Measurements from ENCODE around the gene PCP2. TPM values are rescaled to one million over a fixed set of nuclear protein-coding genes. Genes with fewer than 3 reads are reported as not detected.

Gene PCP2
- total RNA-seq, 4 donors from 2014 or later, result not detected

GRCh38 chr19:7602240-7602934 is 31.1 kb downstream of the PCP2 start:
- Histone ChIP-seq H3K36me3 (no peaks in the 10 kb centered on the region), H3K27ac (no peak overlapping the region), H3K4me3 (no peak overlapping the region), H3K27me3 (peaks cover 0 to 3% of the 10 kb centered on the region in 2 donors), H3K4me1 (no peaks in the 10 kb centered on the region), H3K9me3 (no peaks in the 10 kb centered on the region)
- DNase-seq, result no peak
- TF ChIP-seq CTCF (IDR thresholded peaks at IDR 0.05) (no peak), POLR2A (IDR thresholded peaks at IDR 0.05) (no peak)
- intact Hi-C loops (cut with DNase I; ENCODE audit: low total_unique reads), result no loop called here

- TF ChIP-seq POLR2A (IDR thresholded peaks at IDR 0.05) (no peak), CTCF (IDR thresholded peaks at IDR 0.05) (no peak)
- no peak overlapping the region for H3K4me3 ChIP-seq
- H3K36me3 ChIP-seq, result no peaks in the 10 kb centered on the region
- H3K27me3 ChIP-seq, result peaks cover 0 to 13% of the 10 kb centered on the region in 2 donors
- H3K4me1 ChIP-seq, result peaks cover 0 to 8% of the 10 kb centered on the region in 2 donors
- no peaks in the 10 kb centered on the region for H3K9me3 ChIP-seq
- intact Hi-C loops (cut with DNase I; ENCODE audit: low total_unique reads), result no loop called here
- DNase-seq, result no peak
- no peak overlapping the region for H3K27ac ChIP-seq
These were observed 32.8 kb downstream of the PCP2 start for GRCh38 chr19:7600721-7601120.

- TF ChIP-seq POLR2A (IDR thresholded peaks at IDR 0.05) (no peak), CTCF (IDR thresholded peaks at IDR 0.05) (no peak)
- no peak for DNase-seq
- H3K9me3 ChIP-seq, result no peaks in the 10 kb centered on the region
- H3K4me3 ChIP-seq, result no peak overlapping the region
- intact Hi-C loops (cut with DNase I; ENCODE audit: low total_unique reads), result no loop called here
- peaks cover 0 to 19% of the 10 kb centered on the region in 2 donors for H3K27me3 ChIP-seq
- H3K27ac ChIP-seq, result no peak overlapping the region
- H3K36me3 ChIP-seq, result no peaks in the 10 kb centered on the region
- H3K4me1 ChIP-seq, result peaks cover 0 to 8% of the 10 kb centered on the region in 2 donors
These were observed 35.3 kb downstream of the PCP2 start for GRCh38 chr19:7598180-7598579.

GRCh38 chr19:7597689-7598088 is 35.8 kb downstream of the PCP2 start:
- Histone ChIP-seq H3K36me3 (no peaks in the 10 kb centered on the region), H3K4me1 (peaks cover 0 to 8% of the 10 kb centered on the region in 2 donors), H3K9me3 (no peaks in the 10 kb centered on the region), H3K27ac (no peak overlapping the region), H3K27me3 (peaks cover 0 to 19% of the 10 kb centered on the region in 2 donors), H3K4me3 (no peak overlapping the region)
- intact Hi-C loops (cut with DNase I; ENCODE audit: low total_unique reads), result no loop called here
- no peak for TF ChIP-seq CTCF (IDR thresholded peaks at IDR 0.05)
- TF ChIP-seq POLR2A (IDR thresholded peaks at IDR 0.05), result no peak
- DNase-seq, result no peak

GRCh38 chr19:7596211-7596937 is 37.1 kb downstream of the PCP2 start:
- Histone ChIP-seq H3K27me3 (peaks cover 0 to 15% of the 10 kb centered on the region in 2 donors), H3K9me3 (no peaks in the 10 kb centered on the region), H3K4me1 (peaks cover 0 to 8% of the 10 kb centered on the region in 2 donors), H3K27ac (no peak overlapping the region), H3K4me3 (no peak overlapping the region), H3K36me3 (no peaks in the 10 kb centered on the region)
- DNase-seq, result no peak
- TF ChIP-seq CTCF (IDR thresholded peaks at IDR 0.05), result no peak
- TF ChIP-seq POLR2A (IDR thresholded peaks at IDR 0.05), result no peak
- intact Hi-C loops (cut with DNase I; ENCODE audit: low total_unique reads), result no loop called here

Measured in uterus (tissue), 4 donors.